HepG2 (cell line): ENCODE data around the gene MIDN. TPM values are rescaled to one million over a fixed set of nuclear protein-coding genes. Genes with fewer than 3 reads are reported as not detected.

ENCODE experiments used
- CC2D1A ChIP-seq: sonication (generic); formaldehyde crosslinking; IDR thresholded peaks from 2 replicates; pipeline ENCODE4 v1.8.1; 2023; ENCODE audit warnings: mild to moderate bottlenecking, missing genetic modification reagents
- CSRNP2 ChIP-seq: sonication (generic); formaldehyde crosslinking; conservative IDR thresholded peaks from 2 replicates; pipeline ENCODE4 v1.8.0; 2022; ENCODE audit warnings: low read depth, missing genetic modification reagents
- DDIT3 ChIP-seq: sonication (generic); formaldehyde crosslinking; IDR thresholded peaks from 2 replicates; pipeline ENCODE4 v1.4.0; 2020; ENCODE audit warnings: mild to moderate bottlenecking, missing genetic modification reagents
- KAT8 ChIP-seq: IDR thresholded peaks from 2 replicates; pipeline ENCODE4 v1.6.1; 2016; ENCODE audit warnings: missing genetic modification reagents, missing compliant biosample characterization
- NCOA1 ChIP-seq: sonication (generic); formaldehyde crosslinking; IDR thresholded peaks from 2 replicates; pipeline ENCODE4 v1.9.0; 2021; ENCODE audit warnings: missing genetic modification reagents
- POLR2G ChIP-seq: fragments of 200-400 bp; formaldehyde crosslinking; IDR thresholded peaks from 2 replicates; pipeline ENCODE4 v1.6.1; 2018; ENCODE audit warnings: mild to moderate bottlenecking, low read depth, low read length, moderate library complexity
- RBFOX2 ChIP-seq: fragments of 200-400 bp; formaldehyde crosslinking; IDR thresholded peaks from 2 replicates; pipeline ENCODE4 v1.6.1; 2017; ENCODE audit warnings: low read depth, mild to moderate bottlenecking, low read length
- SOX13 ChIP-seq, 3 experiments: fragments of 450-650 bp in 1 of 3; sonication (generic) in 1 of 3; formaldehyde crosslinking in 1 of 3; IDR thresholded peaks in 2 of 3; conservative IDR thresholded peaks in 1 of 3; 2 replicates each; pipeline versions ENCODE4 v1.5.0 to v1.6.1; 2016 to 2020; ENCODE audit warnings: antibody characterized with exemption in 1 of 3, mild to moderate bottlenecking in 1 of 3, missing compliant biosample characterization in 1 of 3, missing genetic modification reagents in 1 of 3, moderate library complexity in 1 of 3
- TBP ChIP-seq: sonication (generic); formaldehyde crosslinking; IDR thresholded peaks from 2 replicates; pipeline ENCODE4 v1.5.0; 2020; ENCODE audit warnings: missing genetic modification reagents
- TBX2 ChIP-seq: sonication (generic); formaldehyde crosslinking; IDR thresholded peaks from 2 replicates; pipeline ENCODE4 v1.5.0; 2020; ENCODE audit warnings: missing genetic modification reagents, mild to moderate bottlenecking, borderline replicate concordance
- TFE3 ChIP-seq: IDR thresholded peaks from 2 replicates; pipeline ENCODE4 v1.6.1; 2016
- ZBTB1 ChIP-seq: sonication (generic); formaldehyde crosslinking; IDR thresholded peaks from 2 replicates; pipeline ENCODE4 v1.4.0; 2020; ENCODE audit warnings: missing genetic modification reagents, borderline replicate concordance
- ZEB1 ChIP-seq: IDR thresholded peaks from 2 replicates; pipeline ENCODE4 v1.6.1; 2012; ENCODE audit warnings: mild to moderate bottlenecking, low read depth, inconsistent platforms; ENCODE audit not compliant: insufficient replicate concordance
- ZFP90 ChIP-seq: sonication (generic); formaldehyde crosslinking; IDR thresholded peaks from 2 replicates; pipeline ENCODE4 v1.8.0; 2022; ENCODE audit warnings: missing genetic modification reagents, mild to moderate bottlenecking, inconsistent platforms, borderline replicate concordance
- ZNF318 ChIP-seq: sonication (generic); formaldehyde crosslinking; IDR thresholded peaks from 2 replicates; pipeline ENCODE4 v1.4.0; 2020; ENCODE audit warnings: mild to moderate bottlenecking, missing genetic modification reagents
- ZNF558 ChIP-seq: sonication (generic); formaldehyde crosslinking; IDR thresholded peaks from 2 replicates; pipeline ENCODE4 v1.9.0; 2022; ENCODE audit warnings: mild to moderate bottlenecking, missing genetic modification reagents, borderline replicate concordance
- polyA plus RNA-seq, 8 experiments: library from polyadenylated mRNA; depleted of rRNA in 3 of 8; stranded (reverse) in 7 of 8; unstranded in 1 of 8; fragments of >200 nt; fragmentation: Illumina TruSeq in 4 of 8; extraction: Trizol in 4 of 8; gene quantifications; 2 replicates each; pipeline versions ENCODE4 v1.2.1 to v1.2.3, GENCODE V29; 2011 to 2016; ENCODE audit warnings: low read depth in 4 of 8, missing spikeins in 1 of 8, mixed read lengths in 1 of 8; ENCODE audit not compliant: insufficient read depth in 1 of 8
- total RNA-seq, 5 experiments: library from RNA; depleted of rRNA; stranded (reverse); fragments of >200 nt; fragmentation: Illumina TruSeq; extraction: Trizol; gene quantifications; 2 replicates each; pipeline ENCODE4 v1.2.3, GENCODE V29; 2016; ENCODE audit warnings: low read depth in 1 of 5

Gene MIDN
- total and polyA plus RNA-seq, 2 of the 13 experiments (the other 11 are each of a cell fraction or from before 2014, with no cell fraction given), result 8.4 to 18.0 TPM

- 0 out of 2 replicates have a peak, but pooled peaks have one; percentile 49 for TF ChIP-seq CC2D1A (CRISPR knock-in tag)
- TF ChIP-seq DDIT3, result no peak
- TF ChIP-seq NCOA1 (CRISPR knock-in tag), result peak; percentile 81; the same call in 1 of the 2 replicates
- peak; percentile 100 for TF ChIP-seq RBFOX2
- no peak; the same call in 1 of the 2 replicates for TF ChIP-seq ZFP90 (CRISPR knock-in tag)
- no peak for TF ChIP-seq TFE3 (CRISPR knock-in tag)
- no peak for TF ChIP-seq ZNF318 (CRISPR knock-in tag)
- no peak for TF ChIP-seq ZEB1
- no peak for TF ChIP-seq SOX13 (IDR thresholded peaks at IDR 0.05)
- peak in 1 of 2 experiments; percentile 37; a peak in 1 of 4 replicates for TF ChIP-seq SOX13 (CRISPR knock-in tag; conservative IDR thresholded peaks at IDR 0.05 in 1 of 2, IDR thresholded peaks at IDR 0.05 in 1 of 2)
- no peak for TF ChIP-seq ZNF558 (CRISPR knock-in tag)
- TF ChIP-seq TBP (CRISPR knock-in tag), result no peak
- TF ChIP-seq ZBTB1 (CRISPR knock-in tag), result no peak
- TF ChIP-seq CSRNP2, result 0 out of 2 replicates have a peak, but pooled peaks have one; percentile 24
- TF ChIP-seq POLR2G, result peak; percentile 78
- peak; percentile 47; the same call in 1 of the 2 replicates for TF ChIP-seq TBX2 (CRISPR knock-in tag)
- TF ChIP-seq KAT8 (CRISPR knock-in tag), result peak; percentile 87
These were observed 21.3 kb downstream of the MIDN start (continued) for GRCh38 chr19:1269478-1270212.
